ENCODE measurements around the gene UBL4B.

The UBL4B gene

DNA sequence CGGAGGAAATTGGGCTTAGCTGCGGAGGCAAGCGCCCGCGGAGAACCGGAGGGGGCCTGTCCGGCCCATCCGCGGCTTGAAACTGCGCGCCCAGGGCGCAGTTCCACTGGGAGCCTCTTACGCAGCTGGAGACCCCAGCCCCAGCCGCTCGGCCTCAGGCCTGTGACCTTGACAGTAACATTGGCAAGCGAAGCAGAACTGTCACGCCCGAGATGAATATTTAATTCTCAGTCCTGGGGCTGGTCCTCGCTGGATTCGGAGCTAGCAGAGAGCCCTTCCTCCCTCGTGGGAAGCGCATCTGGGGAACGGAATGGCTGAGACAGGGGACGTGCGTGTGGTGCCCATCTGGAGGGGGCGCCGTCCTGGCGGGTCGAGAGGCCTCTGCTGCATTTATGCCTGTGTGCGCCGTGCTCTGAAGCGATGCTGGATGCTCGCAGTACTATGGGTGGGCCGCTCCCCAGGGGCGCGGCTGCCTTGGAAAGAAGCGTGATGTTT, 39.0 kb downstream of the UBL4B start:
- no peak for DNase-seq (ENCODE audit: low read depth in 1 of 2, low spot score in 1 of 2)

DNA sequence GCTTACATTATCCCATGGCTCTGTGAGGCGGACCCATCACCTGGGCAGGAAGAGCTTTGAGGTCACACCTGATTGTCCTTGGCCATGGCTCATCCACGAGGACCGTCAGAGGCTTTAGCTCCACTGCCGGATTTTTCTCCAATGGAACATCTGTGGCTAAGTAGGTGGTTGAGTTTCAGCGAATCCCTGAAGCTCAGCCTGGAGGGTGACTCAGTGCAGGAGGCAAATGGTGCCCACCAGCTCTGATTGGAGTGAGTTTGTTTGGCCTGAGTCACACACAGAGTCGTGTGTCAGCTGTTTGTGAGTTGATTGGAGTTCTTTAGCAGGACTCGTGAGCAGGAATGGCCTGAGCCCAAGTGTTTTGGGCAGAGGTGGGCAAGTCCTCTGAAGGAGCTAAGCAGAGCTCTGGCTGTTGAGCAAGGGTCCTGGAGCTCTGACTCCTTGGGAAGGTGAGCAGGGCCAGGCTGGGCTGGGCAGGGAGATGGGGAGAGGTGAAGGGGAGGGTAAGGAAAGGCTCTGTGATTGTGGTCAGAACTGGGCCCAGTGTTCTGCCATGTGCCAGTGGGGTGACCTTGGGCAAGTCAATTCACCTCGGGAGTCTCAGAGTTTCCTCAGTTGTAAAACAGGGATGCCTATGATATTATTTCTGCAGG, 40.0 kb downstream of the UBL4B start:
- no peak for DNase-seq (ENCODE audit: low read depth in 1 of 2, low spot score in 1 of 2)

DNA sequence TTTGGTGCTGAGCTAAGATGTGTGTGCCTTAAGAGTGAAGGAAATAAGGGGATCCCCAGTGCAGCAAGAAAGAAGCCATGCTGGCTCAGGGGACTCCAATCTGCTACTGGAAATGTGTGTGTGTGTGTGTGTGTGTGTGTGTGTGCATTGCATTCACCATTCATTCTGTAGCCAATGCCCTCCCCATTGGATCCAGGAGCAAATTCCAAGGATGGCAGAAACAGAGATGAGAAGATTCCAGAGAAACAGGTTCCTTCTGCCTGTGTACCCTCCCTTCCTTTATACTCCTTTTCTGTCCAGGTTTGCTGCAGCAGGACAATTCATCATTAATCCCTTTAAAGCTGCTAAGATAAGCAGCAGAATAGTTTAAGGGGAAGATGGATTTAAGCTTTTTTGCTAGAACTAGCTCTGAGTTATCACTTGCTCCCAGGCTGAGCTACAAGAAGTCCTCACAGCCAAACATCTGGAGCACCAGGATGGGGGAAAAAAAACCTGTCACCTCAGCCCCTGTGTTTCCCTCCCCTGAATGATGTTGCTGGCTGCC, 41.2 kb downstream of the UBL4B start:
- DNase-seq (ENCODE audit: low read depth in 1 of 2, low spot score in 1 of 2) = no peak

DNA sequence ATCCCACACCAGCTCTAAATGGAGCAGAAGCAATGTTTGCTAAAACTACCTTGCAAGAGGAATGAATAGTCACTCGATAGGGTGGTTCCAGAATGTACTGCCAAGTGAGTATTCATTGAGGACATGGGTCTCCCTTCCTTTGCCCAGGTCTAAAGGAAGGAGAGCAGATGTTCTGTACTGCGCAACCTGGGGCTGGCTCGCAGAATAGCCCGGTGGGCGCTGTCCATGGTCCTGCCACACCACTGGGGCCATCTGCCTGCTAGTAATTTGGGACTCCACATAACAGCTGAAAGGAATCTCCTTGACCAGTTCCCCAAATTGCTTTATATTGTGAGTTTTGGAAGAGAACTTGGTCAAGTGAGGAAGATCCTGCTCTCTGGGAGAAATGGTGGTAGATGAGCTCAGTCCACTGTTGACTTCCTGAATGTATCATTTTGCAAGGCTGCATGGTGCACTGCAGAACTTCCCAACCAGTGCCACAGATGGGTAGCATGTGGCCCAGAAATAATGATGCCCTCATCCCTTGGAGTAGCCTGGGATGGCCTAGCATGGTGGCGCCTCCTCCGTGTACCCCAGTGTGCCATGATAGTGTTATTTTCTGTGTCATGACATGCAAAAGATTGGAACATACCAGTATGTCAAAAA, 43.8 kb downstream of the UBL4B start:
- peak in 1 of 2 donors; percentile 11 for DNase-seq (ENCODE audit: low read depth in 1 of 2, low spot score in 1 of 2)

DNA sequence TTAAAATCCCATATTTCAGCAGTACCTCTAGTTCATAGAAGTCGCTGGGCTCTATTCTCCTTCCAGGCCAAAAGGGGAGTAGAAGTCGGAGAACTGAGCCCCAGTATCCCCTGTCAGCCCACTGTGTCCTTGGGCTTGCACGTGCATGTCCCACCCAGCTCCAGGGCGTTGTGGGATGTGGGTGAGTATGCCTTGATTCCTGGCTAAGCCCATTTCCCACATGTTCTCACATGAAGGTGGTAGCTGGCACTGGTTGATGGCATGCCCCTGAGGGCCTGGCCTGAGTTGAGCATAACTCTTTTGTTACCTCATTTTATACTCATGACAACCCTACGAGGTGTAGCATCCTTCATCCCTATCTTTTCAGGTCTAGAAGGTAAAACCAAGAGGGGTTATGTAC, 46.0 kb downstream of the UBL4B start:
- no peak for DNase-seq (ENCODE audit: low read depth in 1 of 2, low spot score in 1 of 2)

DNA sequence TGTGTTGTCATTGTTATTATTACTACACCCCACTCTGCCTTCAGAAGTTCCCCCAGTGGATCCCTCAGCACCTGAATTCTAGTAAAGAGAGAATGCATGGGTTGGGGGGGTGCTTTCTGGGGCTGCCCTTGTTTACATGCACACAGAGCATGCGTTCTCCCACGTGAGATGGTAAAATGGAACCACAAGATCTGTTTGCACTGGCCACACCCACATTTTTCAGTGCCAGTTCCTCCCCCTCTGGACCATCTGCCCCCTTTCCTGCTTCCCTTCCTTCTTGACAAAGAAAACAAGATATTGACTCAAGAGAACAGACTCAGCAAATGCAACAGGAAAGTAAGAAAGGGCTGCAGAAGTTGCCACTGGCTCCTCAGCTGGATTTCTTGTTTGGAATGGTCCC, 46.9 kb downstream of the UBL4B start:
- no peak for DNase-seq (ENCODE audit: low read depth in 1 of 2, low spot score in 1 of 2)

DNA sequence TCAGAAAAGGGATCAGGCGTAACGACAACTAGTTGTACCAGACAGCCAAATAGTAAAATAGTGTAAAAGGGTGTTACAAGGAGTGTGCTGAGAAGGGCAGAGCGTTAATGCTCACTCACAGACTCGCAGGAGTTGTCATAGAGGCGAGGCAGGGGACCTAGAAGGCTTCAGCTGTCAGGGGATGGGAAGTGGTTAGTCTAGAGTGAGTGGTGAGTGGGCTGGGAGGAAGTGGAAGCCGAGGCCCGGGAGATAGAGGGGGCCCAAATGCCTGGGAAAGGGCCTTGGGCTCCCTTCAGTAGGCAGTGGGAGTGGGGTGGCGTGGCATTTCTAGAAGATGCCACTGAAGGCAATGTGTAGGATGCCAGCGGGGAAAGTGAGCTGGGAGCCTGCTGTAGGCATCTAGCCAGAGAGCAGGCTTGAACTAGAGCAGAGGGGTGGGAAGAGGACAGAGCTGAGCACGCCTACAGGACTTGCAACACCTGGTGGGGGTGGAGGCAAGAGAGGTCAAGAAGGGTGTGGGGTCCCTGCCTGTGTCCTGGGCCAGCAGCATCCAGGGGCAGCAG, 48.4 kb downstream of the UBL4B start:
- DNase-seq (ENCODE audit: low read depth in 1 of 2, low spot score in 1 of 2) = no peak

DNA sequence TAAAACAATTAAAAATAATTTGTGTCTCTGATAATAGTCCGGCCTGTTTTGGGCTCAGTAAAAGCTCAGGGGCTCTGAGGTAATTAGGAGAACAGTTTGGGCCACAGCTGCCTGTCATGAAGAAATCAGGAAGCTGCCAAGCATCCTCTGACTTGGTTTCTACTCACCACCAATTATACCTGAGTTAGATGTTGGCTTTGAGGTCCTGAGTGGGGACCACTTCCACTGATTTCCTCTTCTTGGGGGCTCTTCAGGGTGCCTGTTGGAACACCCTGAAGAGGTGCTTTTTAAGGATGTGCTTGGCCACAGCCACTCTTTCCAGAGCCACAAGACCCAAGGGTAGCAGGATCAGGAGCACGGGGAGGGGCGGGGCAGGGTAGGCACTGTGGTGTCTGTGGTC, 48.9 kb downstream of the UBL4B start:
- no peak for DNase-seq (ENCODE audit: low read depth in 1 of 2, low spot score in 1 of 2)

DNA sequence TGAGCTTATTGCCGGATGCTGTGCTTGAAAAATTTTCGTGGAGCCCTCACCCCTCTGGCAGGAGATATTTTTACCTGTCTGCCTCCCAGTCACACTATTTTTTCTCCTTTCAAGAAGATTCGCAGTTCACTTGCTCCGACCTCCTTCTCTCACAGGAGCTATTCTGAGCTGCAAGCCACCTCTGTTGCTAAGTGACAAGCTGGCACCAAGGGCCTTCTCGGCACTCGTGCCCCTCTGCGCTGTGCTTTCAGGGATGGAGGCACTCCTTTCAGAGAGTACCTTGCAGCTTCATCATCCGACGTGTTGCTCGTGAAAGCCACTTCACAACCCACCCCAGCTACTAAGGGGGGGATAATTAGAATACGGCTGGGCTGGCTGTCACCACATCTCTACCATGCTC, 49.6 kb downstream of the UBL4B start:
- no peak for DNase-seq (ENCODE audit: low read depth in 1 of 2, low spot score in 1 of 2)

All from activated CD4-positive, alpha-beta T cell treated with anti-CD3 and anti-CD28 coated beads, Interleukin-2, amount 50 U/mL, for 24 hours (primary cell).